Measurements from ENCODE around the gene RBBP8NL.

- TF ChIP-seq CTCF (conservative IDR thresholded peaks at IDR 0.05; ENCODE audit: low read depth in 2 of 2) (no peak), EZH2 (IDR thresholded peaks at IDR 0.05; ENCODE audit: low read depth, unreplicated experiment) (no peak), POLR2AphosphoS5 (IDR thresholded peaks at IDR 0.05; ENCODE audit: low read depth) (no peak)
- TF ChIP-seq, protein P1, sequence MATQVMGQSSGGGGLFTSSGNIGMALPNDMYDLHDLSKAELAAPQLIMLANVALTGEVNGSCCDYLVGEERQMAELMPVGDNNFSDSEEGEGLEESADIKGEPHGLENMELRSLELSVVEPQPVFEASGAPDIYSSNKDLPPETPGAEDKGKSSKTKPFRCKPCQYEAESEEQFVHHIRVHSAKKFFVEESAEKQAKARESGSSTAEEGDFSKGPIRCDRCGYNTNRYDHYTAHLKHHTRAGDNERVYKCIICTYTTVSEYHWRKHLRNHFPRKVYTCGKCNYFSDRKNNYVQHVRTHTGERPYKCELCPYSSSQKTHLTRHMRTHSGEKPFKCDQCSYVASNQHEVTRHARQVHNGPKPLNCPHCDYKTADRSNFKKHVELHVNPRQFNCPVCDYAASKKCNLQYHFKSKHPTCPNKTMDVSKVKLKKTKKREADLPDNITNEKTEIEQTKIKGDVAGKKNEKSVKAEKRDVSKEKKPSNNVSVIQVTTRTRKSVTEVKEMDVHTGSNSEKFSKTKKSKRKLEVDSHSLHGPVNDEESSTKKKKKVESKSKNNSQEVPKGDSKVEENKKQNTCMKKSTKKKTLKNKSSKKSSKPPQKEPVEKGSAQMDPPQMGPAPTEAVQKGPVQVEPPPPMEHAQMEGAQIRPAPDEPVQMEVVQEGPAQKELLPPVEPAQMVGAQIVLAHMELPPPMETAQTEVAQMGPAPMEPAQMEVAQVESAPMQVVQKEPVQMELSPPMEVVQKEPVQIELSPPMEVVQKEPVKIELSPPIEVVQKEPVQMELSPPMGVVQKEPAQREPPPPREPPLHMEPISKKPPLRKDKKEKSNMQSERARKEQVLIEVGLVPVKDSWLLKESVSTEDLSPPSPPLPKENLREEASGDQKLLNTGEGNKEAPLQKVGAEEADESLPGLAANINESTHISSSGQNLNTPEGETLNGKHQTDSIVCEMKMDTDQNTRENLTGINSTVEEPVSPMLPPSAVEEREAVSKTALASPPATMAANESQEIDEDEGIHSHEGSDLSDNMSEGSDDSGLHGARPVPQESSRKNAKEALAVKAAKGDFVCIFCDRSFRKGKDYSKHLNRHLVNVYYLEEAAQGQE (IDR thresholded peaks at IDR 0.05; ENCODE audit: unreplicated experiment) = no peak
These were observed 14.7 kb upstream of the RBBP8NL start for GRCh38 chr20:62441987-62442539.

Measured in GM23338 (cell line).